Neural cell (in vitro differentiated cells): ENCODE results near the gene SETMAR. TPM values are rescaled to one million over a fixed set of nuclear protein-coding genes. Genes with fewer than 3 reads are reported as not detected.

ENCODE experiments used
- H2AFZ ChIP-seq: fragments of 200-600, 300-800 bp; sonication (generic), shearing (Covaris generic); 2 replicates; pipeline ENCODE4 v1.6.0; 2014; ENCODE audit warnings: low read depth, mild to moderate bottlenecking, antibody characterized with exemption, low read length, moderate library complexity
- H3F3A ChIP-seq: fragments of 200-600 bp; shearing (Covaris generic); 2 replicates; pipeline ENCODE4 v1.6.1; 2016; ENCODE audit warnings: mild to moderate bottlenecking, moderate library complexity, mixed read lengths, antibody characterized with exemption, low read length; ENCODE audit not compliant: insufficient read depth, poor library complexity, severe bottlenecking
- H3K27ac ChIP-seq: fragments of 200-600, 300-800 bp; sonication (generic), shearing (Covaris generic); 2 replicates; pipeline ENCODE4 v1.5.1; 2014; ENCODE audit warnings: mild to moderate bottlenecking, low read length, moderate library complexity
- H3K27me3 ChIP-seq: fragments of 300-800, 200-600 bp; sonication (generic), shearing (Covaris generic); 2 replicates; pipeline ENCODE4 v1.6.0; 2014; ENCODE audit warnings: mild to moderate bottlenecking, low read depth, low read length, moderate library complexity; ENCODE audit not compliant: insufficient read depth
- H3K36me3 ChIP-seq: fragments of 300-800, 200-600 bp; sonication (generic), shearing (Covaris generic); 2 replicates; pipeline ENCODE4 v1.5.1; 2014; ENCODE audit warnings: mild to moderate bottlenecking, antibody characterized with exemption, low read length, moderate library complexity; ENCODE audit not compliant: insufficient read depth
- H3K4me2 ChIP-seq: fragments of 300-800, 200-600 bp; sonication (generic), shearing (Covaris generic); 2 replicates; pipeline ENCODE4 v1.6.0; 2014; ENCODE audit warnings: mild to moderate bottlenecking, low read length
- H3K4me3 ChIP-seq: fragments of 300-800, 200-600 bp; sonication (generic), shearing (Covaris generic); 2 replicates; pipeline ENCODE4 v1.5.1; 2014; ENCODE audit warnings: mild to moderate bottlenecking, low read length, moderate library complexity
- H3K79me2 ChIP-seq: fragments of 200-600 bp; shearing (Covaris generic); replicated peaks from 2 replicates; pipeline ENCODE4 v1.6.0; 2014; ENCODE audit warnings: mild to moderate bottlenecking, low read length, moderate library complexity; ENCODE audit not compliant: insufficient read depth
- H3K9ac ChIP-seq: fragments of 300-800, 200-600 bp; sonication (generic), shearing (Covaris generic); 2 replicates; pipeline ENCODE4 v1.6.1; 2016; ENCODE audit warnings: mild to moderate bottlenecking, low read length, mixed read lengths
- H3K9me2 ChIP-seq: fragments of 200-600 bp; shearing (Covaris generic); 2 replicates; pipeline ENCODE4 v1.6.1; 2016; ENCODE audit warnings: mild to moderate bottlenecking, low read length, mixed read lengths; ENCODE audit not compliant: insufficient read depth
- H3K9me3 ChIP-seq: fragments of 200-600, 300-800 bp; sonication (generic), shearing (Covaris generic); 2 replicates; pipeline ENCODE4 v1.6.1; 2016; ENCODE audit warnings: mild to moderate bottlenecking, mixed run types, low read length, moderate library complexity, mixed read lengths
- H4K20me1 ChIP-seq: fragments of 200-600 bp; shearing (Covaris generic); 2 replicates; pipeline ENCODE4 v1.6.1; 2016; ENCODE audit warnings: mild to moderate bottlenecking, mixed run types; ENCODE audit not compliant: insufficient read depth
- EP300 ChIP-seq: fragments of 450-650 bp; conservative IDR thresholded peaks from 2 replicates; pipeline ENCODE4 v1.6.1; 2014; ENCODE audit warnings: antibody characterized with exemption, mild to moderate bottlenecking, moderate library complexity; ENCODE audit not compliant: poor library complexity, severe bottlenecking
- EZH2 ChIP-seq: fragments of 200-600, 300-800 bp; shearing (Covaris generic), sonication (generic); IDR thresholded peaks from 2 replicates; pipeline ENCODE4 v1.6.1; 2014; ENCODE audit warnings: antibody characterized with exemption, low read length, borderline replicate concordance, mild to moderate bottlenecking; ENCODE audit not compliant: insufficient read depth, poor library complexity, severe bottlenecking
- MXI1 ChIP-seq: fragments of 450-650 bp; conservative IDR thresholded peaks from 2 replicates; pipeline ENCODE4 v1.6.1; 2014; ENCODE audit warnings: antibody characterized with exemption, mild to moderate bottlenecking; ENCODE audit not compliant: poor library complexity, severe bottlenecking
- POLR2AphosphoS5 ChIP-seq: IDR thresholded peaks from 2 replicates; pipeline ENCODE4 v1.6.1; 2012
- RAD21 ChIP-seq: fragments of 450-650 bp; conservative IDR thresholded peaks from 2 replicates; pipeline ENCODE4 v1.6.1; 2014; ENCODE audit warnings: antibody characterized with exemption, mild to moderate bottlenecking, moderate library complexity
- SMC3 ChIP-seq: fragments of 450-650 bp; conservative IDR thresholded peaks from 2 replicates; pipeline ENCODE4 v1.6.1; 2014; ENCODE audit warnings: antibody characterized with exemption, mild to moderate bottlenecking, moderate library complexity; ENCODE audit not compliant: poor library complexity
- TAF1 ChIP-seq: IDR thresholded peaks from 2 replicates; pipeline ENCODE4 v1.6.1; 2012; ENCODE audit warnings: low read depth
- polyA plus RNA-seq: library from polyadenylated mRNA; depleted of rRNA; stranded (reverse); fragments of >200 nt; gene quantifications from 2 replicates; pipeline ENCODE4 v1.2.3, GENCODE V29; 2014
- TF ChIP-seq, protein P1 (sequence below): fragments of 450-650 bp; IDR thresholded peaks from 2 replicates; pipeline ENCODE4 v1.5.1; 2014; ENCODE audit warnings: antibody characterized with exemption, mild to moderate bottlenecking, moderate library complexity; ENCODE audit not compliant: poor library complexity, severe bottlenecking
- TF ChIP-seq, protein P2 (sequence below): IDR thresholded peaks from 2 replicates; pipeline ENCODE4 v1.6.1; 2012; ENCODE audit warnings: borderline replicate concordance

Gene SETMAR
- polyA plus RNA-seq, 1 donor from 2014 or later, result 41.3 TPM

DNA sequence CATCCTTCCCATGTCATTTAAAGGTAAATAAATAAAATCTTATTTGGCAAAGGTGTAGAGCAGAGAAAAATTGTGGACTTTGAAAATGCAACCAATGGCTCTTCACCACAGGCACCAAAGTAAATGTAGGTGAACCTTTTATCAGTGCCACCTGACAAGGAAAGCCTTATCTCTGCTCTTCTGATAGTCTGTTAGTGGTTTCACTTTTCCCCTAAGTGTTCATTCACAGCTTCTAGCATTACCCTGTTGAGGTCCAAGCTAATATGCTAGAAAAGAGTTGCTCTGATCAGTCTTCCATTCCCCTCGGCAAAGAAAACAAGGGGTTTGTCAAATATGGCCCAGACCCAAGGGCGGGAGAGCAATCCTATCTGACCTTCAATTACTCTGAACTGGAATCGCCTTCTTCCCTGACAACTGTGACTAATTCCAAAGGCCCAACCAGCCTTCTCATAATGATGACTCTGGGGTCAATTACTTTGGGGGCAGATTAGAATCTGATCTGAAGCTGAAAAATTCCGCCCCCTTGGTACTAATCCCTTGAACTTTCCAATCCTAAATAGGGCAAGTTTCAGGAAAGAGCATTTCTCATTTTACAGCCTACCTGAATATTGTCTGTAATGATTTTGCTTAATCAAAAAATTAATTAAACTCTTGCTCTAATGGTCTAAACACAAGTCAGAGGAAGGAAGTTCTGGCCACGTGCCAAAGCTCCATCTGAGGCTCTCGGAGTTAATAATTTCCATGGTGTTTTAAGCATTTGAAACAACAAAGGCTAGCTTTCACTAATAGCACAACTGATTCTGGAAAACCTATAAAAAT, 52.4 kb downstream of the SETMAR start:
- H3K27me3 ChIP-seq, result no peaks in the 10 kb centered on the region
- H3K27ac ChIP-seq, result no peak overlapping the region
- no peaks in the 10 kb centered on the region for H3K9me2 ChIP-seq
- no peaks in the 10 kb centered on the region for H3K9me3 ChIP-seq
- no peak overlapping the region for H3K4me3 ChIP-seq
- H3K79me2 ChIP-seq, result no peaks in the 10 kb centered on the region
- no peak overlapping the region for H3K4me2 ChIP-seq
- no peaks in the 10 kb centered on the region for H4K20me1 ChIP-seq
- no peak overlapping the region for H3K9ac ChIP-seq
- no peaks in the 10 kb centered on the region for H3K36me3 ChIP-seq
- no peaks in the 10 kb centered on the region for H3F3A ChIP-seq
- no peak overlapping the region for H2AFZ ChIP-seq
- TF ChIP-seq EZH2, result no peak

DNA sequence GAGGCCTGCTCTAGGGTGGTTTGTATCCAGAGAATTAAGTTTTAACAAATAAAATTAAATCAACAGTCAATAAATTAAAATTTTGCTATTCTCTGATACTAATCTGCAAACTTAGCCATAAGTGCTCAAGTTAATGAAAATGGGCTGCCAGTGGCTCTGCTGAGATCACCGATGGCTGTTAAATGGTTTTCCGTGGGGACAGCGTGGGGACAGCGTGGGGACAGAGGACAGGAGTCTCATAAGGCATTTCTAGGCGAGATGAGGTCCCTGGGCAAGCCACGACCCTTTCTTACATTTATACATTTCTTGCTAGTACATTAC, 53.0 kb downstream of the SETMAR start:
- Histone ChIP-seq H3K27ac (no peak overlapping the region), H2AFZ (no peak overlapping the region), H3F3A (no peaks in the 10 kb centered on the region), H3K4me2 (no peak overlapping the region), H3K9ac (no peak overlapping the region), H3K9me2 (no peaks in the 10 kb centered on the region), H3K79me2 (no peaks in the 10 kb centered on the region), H3K9me3 (no peaks in the 10 kb centered on the region), H3K4me3 (no peak overlapping the region), H3K36me3 (no peaks in the 10 kb centered on the region), H3K27me3 (no peaks in the 10 kb centered on the region), H4K20me1 (no peaks in the 10 kb centered on the region)
- TF ChIP-seq TAF1, result no peak

DNA sequence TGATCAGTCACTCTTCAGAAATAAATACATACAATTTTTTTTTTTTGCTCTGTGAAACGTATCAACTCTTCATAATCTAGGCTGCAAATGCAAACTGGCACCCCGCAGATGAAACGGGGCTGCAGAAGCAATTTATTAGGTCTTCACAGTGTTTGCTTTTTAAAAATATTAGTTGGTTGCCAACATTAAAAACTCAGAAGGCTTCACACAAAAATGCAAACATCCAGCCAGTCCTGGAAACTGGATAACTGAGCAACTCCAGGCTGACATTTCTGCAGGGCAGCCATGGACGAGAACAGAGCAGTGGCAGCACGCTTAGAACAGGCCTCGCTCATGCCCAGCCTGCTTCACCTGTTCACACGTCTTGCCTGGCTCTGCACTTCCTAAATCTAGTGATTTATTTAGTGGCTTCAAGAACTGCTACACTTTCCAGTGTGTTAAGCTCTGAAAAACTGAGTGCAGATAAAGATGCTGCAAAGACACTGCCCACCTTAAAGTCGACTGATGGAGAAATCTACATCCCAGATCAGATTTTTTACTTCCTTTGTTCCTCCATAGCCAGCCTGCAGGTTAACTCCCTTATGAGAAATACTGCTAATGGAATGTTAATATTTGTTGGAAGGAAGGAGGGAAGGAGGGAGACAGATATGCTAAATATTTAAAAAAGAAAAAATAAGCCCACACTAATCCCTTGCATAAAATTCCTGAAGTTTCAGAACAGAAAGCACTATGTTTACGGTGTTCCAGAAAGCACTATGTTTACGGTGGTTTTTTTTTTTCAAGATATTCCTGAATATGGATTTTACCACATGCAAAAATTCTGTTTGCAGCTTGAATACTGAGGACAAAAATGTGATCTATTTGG, 53.6 kb downstream of the SETMAR start:
- Histone ChIP-seq H3K9ac (no peak overlapping the region), H4K20me1 (no peaks in the 10 kb centered on the region), H3K4me3 (no peak overlapping the region), H3K27ac (no peak overlapping the region), H3K27me3 (no peaks in the 10 kb centered on the region), H3K9me3 (no peaks in the 10 kb centered on the region), H3K36me3 (no peaks in the 10 kb centered on the region), H3K79me2 (no peaks in the 10 kb centered on the region), H2AFZ (no peak overlapping the region), H3K4me2 (no peak overlapping the region), H3F3A (no peaks in the 10 kb centered on the region), H3K9me2 (no peaks in the 10 kb centered on the region)
- TF ChIP-seq EZH2 (no peak), POLR2AphosphoS5 (no peak), SMC3 (no peak), RAD21 (no peak), MXI1 (no peak), EP300 (no peak), TAF1 (no peak)
- TF ChIP-seq, protein P1, sequence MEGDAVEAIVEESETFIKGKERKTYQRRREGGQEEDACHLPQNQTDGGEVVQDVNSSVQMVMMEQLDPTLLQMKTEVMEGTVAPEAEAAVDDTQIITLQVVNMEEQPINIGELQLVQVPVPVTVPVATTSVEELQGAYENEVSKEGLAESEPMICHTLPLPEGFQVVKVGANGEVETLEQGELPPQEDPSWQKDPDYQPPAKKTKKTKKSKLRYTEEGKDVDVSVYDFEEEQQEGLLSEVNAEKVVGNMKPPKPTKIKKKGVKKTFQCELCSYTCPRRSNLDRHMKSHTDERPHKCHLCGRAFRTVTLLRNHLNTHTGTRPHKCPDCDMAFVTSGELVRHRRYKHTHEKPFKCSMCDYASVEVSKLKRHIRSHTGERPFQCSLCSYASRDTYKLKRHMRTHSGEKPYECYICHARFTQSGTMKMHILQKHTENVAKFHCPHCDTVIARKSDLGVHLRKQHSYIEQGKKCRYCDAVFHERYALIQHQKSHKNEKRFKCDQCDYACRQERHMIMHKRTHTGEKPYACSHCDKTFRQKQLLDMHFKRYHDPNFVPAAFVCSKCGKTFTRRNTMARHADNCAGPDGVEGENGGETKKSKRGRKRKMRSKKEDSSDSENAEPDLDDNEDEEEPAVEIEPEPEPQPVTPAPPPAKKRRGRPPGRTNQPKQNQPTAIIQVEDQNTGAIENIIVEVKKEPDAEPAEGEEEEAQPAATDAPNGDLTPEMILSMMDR, result no peak
- TF ChIP-seq, protein P2, sequence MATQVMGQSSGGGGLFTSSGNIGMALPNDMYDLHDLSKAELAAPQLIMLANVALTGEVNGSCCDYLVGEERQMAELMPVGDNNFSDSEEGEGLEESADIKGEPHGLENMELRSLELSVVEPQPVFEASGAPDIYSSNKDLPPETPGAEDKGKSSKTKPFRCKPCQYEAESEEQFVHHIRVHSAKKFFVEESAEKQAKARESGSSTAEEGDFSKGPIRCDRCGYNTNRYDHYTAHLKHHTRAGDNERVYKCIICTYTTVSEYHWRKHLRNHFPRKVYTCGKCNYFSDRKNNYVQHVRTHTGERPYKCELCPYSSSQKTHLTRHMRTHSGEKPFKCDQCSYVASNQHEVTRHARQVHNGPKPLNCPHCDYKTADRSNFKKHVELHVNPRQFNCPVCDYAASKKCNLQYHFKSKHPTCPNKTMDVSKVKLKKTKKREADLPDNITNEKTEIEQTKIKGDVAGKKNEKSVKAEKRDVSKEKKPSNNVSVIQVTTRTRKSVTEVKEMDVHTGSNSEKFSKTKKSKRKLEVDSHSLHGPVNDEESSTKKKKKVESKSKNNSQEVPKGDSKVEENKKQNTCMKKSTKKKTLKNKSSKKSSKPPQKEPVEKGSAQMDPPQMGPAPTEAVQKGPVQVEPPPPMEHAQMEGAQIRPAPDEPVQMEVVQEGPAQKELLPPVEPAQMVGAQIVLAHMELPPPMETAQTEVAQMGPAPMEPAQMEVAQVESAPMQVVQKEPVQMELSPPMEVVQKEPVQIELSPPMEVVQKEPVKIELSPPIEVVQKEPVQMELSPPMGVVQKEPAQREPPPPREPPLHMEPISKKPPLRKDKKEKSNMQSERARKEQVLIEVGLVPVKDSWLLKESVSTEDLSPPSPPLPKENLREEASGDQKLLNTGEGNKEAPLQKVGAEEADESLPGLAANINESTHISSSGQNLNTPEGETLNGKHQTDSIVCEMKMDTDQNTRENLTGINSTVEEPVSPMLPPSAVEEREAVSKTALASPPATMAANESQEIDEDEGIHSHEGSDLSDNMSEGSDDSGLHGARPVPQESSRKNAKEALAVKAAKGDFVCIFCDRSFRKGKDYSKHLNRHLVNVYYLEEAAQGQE, result no peak
